ENCODE results near the gene ARID1A. TPM values are rescaled to one million over a fixed set of nuclear protein-coding genes. Genes with fewer than 3 reads are reported as not detected.

The ARID1A gene
- total RNA-seq, 6 experiments from 2014 or later = 22.2 to 36.4 (median 29.4) TPM

- Histone ChIP-seq H3K36me3 (peaks cover 17 to 93% (median 48%) of the 10 kb centered on the region in 4 donors), H3K9me3 (no peaks in the 10 kb centered on the region), H3K27me3 (no peaks in the 10 kb centered on the region), H3K4me1 (peaks cover 0 to 13% (median 4%) of the 10 kb centered on the region in 4 donors), H3K4me3 (no peak overlapping the region), H3K27ac (peak overlapping the region in 2 of 3 donors; percentile 39 to 40)
- DNase-seq (peak in 1 of 3 donors; percentile 62), ATAC-seq (peak; percentile 56 to 95 (median 80))
- TF ChIP-seq POLR2A (IDR thresholded peaks at IDR 0.05) = no peak
- TF ChIP-seq, protein P1, sequence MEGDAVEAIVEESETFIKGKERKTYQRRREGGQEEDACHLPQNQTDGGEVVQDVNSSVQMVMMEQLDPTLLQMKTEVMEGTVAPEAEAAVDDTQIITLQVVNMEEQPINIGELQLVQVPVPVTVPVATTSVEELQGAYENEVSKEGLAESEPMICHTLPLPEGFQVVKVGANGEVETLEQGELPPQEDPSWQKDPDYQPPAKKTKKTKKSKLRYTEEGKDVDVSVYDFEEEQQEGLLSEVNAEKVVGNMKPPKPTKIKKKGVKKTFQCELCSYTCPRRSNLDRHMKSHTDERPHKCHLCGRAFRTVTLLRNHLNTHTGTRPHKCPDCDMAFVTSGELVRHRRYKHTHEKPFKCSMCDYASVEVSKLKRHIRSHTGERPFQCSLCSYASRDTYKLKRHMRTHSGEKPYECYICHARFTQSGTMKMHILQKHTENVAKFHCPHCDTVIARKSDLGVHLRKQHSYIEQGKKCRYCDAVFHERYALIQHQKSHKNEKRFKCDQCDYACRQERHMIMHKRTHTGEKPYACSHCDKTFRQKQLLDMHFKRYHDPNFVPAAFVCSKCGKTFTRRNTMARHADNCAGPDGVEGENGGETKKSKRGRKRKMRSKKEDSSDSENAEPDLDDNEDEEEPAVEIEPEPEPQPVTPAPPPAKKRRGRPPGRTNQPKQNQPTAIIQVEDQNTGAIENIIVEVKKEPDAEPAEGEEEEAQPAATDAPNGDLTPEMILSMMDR (IDR thresholded peaks at IDR 0.05) = no peak
- intact Hi-C loops (cut with DNase I) = loop anchor here in 1 of 2 donors (10.0 kb wide), 1 partner anchor 67 kb away; no protein-coding TSS in a partner anchor
- WGBS (ENCODE audit: insufficient coverage, low coverage, low lambda C conversion rate, missing lambda C conversion rate) = 80% methylated on average over 2 of the region's 2 CpGs
These were observed 76.0 kb downstream of the ARID1A start for GRCh38 chr1:26771643-26772321.

GRCh38 chr1:26772687-26773086, 76.9 kb downstream of the ARID1A start:
- TF ChIP-seq POLR2A (IDR thresholded peaks at IDR 0.05) = no peak
- TF ChIP-seq, protein P1 (IDR thresholded peaks at IDR 0.05) = no peak
- ATAC-seq (no peak), DNase-seq (no peak)
- Histone ChIP-seq H3K4me1 (peaks cover 0 to 13% (median 4%) of the 10 kb centered on the region in 4 donors), H3K36me3 (peaks cover 10 to 93% (median 48%) of the 10 kb centered on the region in 4 donors), H3K4me3 (no peak overlapping the region), H3K27ac (no peak overlapping the region), H3K27me3 (no peaks in the 10 kb centered on the region), H3K9me3 (no peaks in the 10 kb centered on the region)
- intact Hi-C loops (cut with DNase I) = loop anchor here in 1 of 2 donors (10.0 kb wide), 1 partner anchor 68 kb away; no protein-coding TSS in a partner anchor
- WGBS (ENCODE audit: insufficient coverage, low coverage, low lambda C conversion rate, missing lambda C conversion rate) = 82% methylated on average over 2 of the region's 4 CpGs

GRCh38 chr1:26774462-26774861, 78.6 kb downstream of the ARID1A start:
- peaks cover 0 to 18% (median 2%) of the 10 kb centered on the region in 4 donors for H3K4me1 ChIP-seq
- intact Hi-C loops (cut with DNase I) = loop anchor here in 1 of 2 donors (10.0 kb wide), 1 partner anchor 70 kb away; no protein-coding TSS in a partner anchor
- DNase-seq (no peak), ATAC-seq (no peak)
- H3K4me3 ChIP-seq = no peak overlapping the region
- peaks cover 14 to 96% (median 47%) of the 10 kb centered on the region in 4 donors for H3K36me3 ChIP-seq
- H3K9me3 ChIP-seq = no peaks in the 10 kb centered on the region
- TF ChIP-seq, protein P1 (IDR thresholded peaks at IDR 0.05) = no peak
- TF ChIP-seq POLR2A (IDR thresholded peaks at IDR 0.05) = no peak
- H3K27me3 ChIP-seq = no peaks in the 10 kb centered on the region
- H3K27ac ChIP-seq = no peak overlapping the region
- 100% methylated on average over 2 of the region's 13 CpGs for WGBS (ENCODE audit: insufficient coverage, low coverage, low lambda C conversion rate, missing lambda C conversion rate)

DNA sequence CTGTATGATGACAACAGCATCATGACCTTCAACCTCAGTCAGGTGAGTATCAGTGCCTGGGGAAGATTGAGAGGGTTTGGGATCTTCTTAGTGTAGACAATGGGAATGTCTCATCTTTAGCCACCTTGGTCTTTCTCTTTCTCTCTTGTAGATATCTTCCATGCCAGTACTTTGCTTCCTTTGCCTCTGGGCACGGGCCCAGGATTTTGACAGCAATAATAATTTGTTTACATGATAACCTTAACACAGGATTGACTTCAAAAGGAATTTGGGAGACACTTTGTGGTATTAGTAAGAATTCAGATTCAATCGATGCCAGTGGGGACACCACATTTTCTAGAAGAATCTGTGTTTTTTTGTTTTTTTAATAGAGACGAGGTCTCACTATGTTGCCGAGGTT, 79.9 kb downstream of the ARID1A start:
- TF ChIP-seq POLR2A (IDR thresholded peaks at IDR 0.05) = no peak
- TF ChIP-seq, protein P1 (IDR thresholded peaks at IDR 0.05) = no peak
- Histone ChIP-seq H3K27me3 (no peaks in the 10 kb centered on the region), H3K4me3 (no peak overlapping the region), H3K36me3 (peaks cover 23 to 95% (median 50%) of the 10 kb centered on the region in 4 donors), H3K27ac (no peak overlapping the region), H3K4me1 (peaks cover 0 to 26% (median 4%) of the 10 kb centered on the region in 4 donors), H3K9me3 (no peaks in the 10 kb centered on the region)
- ATAC-seq = no peak
- no peak for DNase-seq
- intact Hi-C loops (cut with DNase I) = loop anchor here in 1 of 2 donors (10.0 kb wide), 1 partner anchor 71 kb away; no protein-coding TSS in a partner anchor
- 73% methylated on average over 4 of the region's 4 CpGs for WGBS (ENCODE audit: insufficient coverage, low coverage, low lambda C conversion rate, missing lambda C conversion rate)

Data from right lobe of liver (tissue), 6 donors.